NCI-H82 (cell line): ENCODE results near the gene ETS1.

Experiments
- DNase-seq: peaks from one replicate; lab custom pipeline; 2025; lab: John Stamatoyannopoulos, UW

The ETS1 gene

GRCh38 chr11:128568166-128568778 lies 19.1 kb downstream of the ETS1 start:
- no peak for DNase-seq

GRCh38 chr11:128567130-128567529 lies 20.2 kb downstream of the ETS1 start:
- DNase-seq: no peak

- DNase-seq: no peak
Observed at GRCh38 chr11:128565881-128566280, 21.5 kb downstream of the ETS1 start.

GRCh38 chr11:128564642-128565245 lies 22.6 kb downstream of the ETS1 start:
- no peak for DNase-seq

- DNase-seq: peak; percentile 20
Observed at GRCh38 chr11:128563942-128564641, 23.3 kb downstream of the ETS1 start.

- no peak for DNase-seq
Observed at GRCh38 chr11:128563308-128563707, 24.1 kb downstream of the ETS1 start.

GRCh38 chr11:128559496-128560103 lies 27.8 kb downstream of the ETS1 start:
- DNase-seq: no peak

- DNase-seq: peak; percentile 43
Observed at GRCh38 chr11:128555606-128556005, 31.8 kb downstream of the ETS1 start.

GRCh38 chr11:128553662-128554362 lies 33.5 kb downstream of the ETS1 start:
- peak; percentile 75 for DNase-seq

- DNase-seq: no peak
Observed at GRCh38 chr11:128552783-128553661, 34.3 kb downstream of the ETS1 start.

- no peak for DNase-seq
Observed at GRCh38 chr11:128551611-128552335, 35.6 kb downstream of the ETS1 start.

GRCh38 chr11:128551058-128551457 lies 36.3 kb downstream of the ETS1 start:
- DNase-seq: no peak

GRCh38 chr11:128550261-128550821 lies 37.0 kb downstream of the ETS1 start:
- DNase-seq: no peak

GRCh38 chr11:128549256-128549944 lies 38.0 kb downstream of the ETS1 start:
- DNase-seq: no peak

- DNase-seq: no peak
Observed at GRCh38 chr11:128548649-128549255, 38.6 kb downstream of the ETS1 start.

- DNase-seq: no peak
Observed at GRCh38 chr11:128547946-128548648, 39.3 kb downstream of the ETS1 start.

GRCh38 chr11:128546916-128547315 lies 40.4 kb downstream of the ETS1 start:
- peak; percentile 15 for DNase-seq

GRCh38 chr11:128544471-128545051 lies 42.8 kb downstream of the ETS1 start:
- DNase-seq: peak; percentile 63
